DMS114 treated with DMSO at 0.1 percent for 48 hours (cell line): Measurements from ENCODE around the gene NTN3.
A peak's percentile ranks its signal among the peaks of the same experiment; 100 is the strongest.

Experiments used
- DNase-seq: peaks from one replicate; lab custom pipeline; 2025; ENCODE audit not compliant: unreplicated experiment; lab: John Stamatoyannopoulos, UW

NTN3 gene

GRCh38 chr16:2465653-2466415 lies 5.3 kb upstream of the NTN3 start:
- DNase-seq, result no peak

- no peak for DNase-seq
Measured at GRCh38 chr16:2466667-2467527, 4.2 kb upstream of the NTN3 start.

- no peak for DNase-seq
Measured at GRCh38 chr16:2467528-2468232, 3.4 kb upstream of the NTN3 start.

- no peak for DNase-seq
Measured at GRCh38 chr16:2468233-2468724, 2.8 kb upstream of the NTN3 start.

GRCh38 chr16:2468725-2469398 lies 2.2 kb upstream of the NTN3 start:
- no peak for DNase-seq

GRCh38 chr16:2469399-2470233 lies 1.5 kb upstream of the NTN3 start:
- no peak for DNase-seq

- DNase-seq, result no peak
Measured at GRCh38 chr16:2470234-2470601, 879 bp upstream of the NTN3 start.

- no peak for DNase-seq
Measured at GRCh38 chr16:2470603-2471015, 488 bp upstream of the NTN3 start.

GRCh38 chr16:2471653-2472487 lies 773 bp downstream of the NTN3 start:
- no peak for DNase-seq

GRCh38 chr16:2472488-2472864 lies 1.4 kb downstream of the NTN3 start:
- no peak for DNase-seq

GRCh38 chr16:2472885-2473445 lies 1.9 kb downstream of the NTN3 start:
- no peak for DNase-seq

GRCh38 chr16:2473446-2473926 lies 2.4 kb downstream of the NTN3 start:
- no peak for DNase-seq

GRCh38 chr16:2473999-2474876 lies 3.1 kb downstream of the NTN3 start:
- no peak for DNase-seq

GRCh38 chr16:2474877-2475412 lies 3.8 kb downstream of the NTN3 start, which contains the start of gene TBC1D24:
TBC1D24 (plus strand) TSS chr16:2475127; CDS start chr16:2496149, 21,022 bp downstream.
- DNase-seq, result peak; percentile 36

- no peak for DNase-seq
Measured at GRCh38 chr16:2475413-2476344, 4.6 kb downstream of the NTN3 start.

- DNase-seq, result no peak
Measured at GRCh38 chr16:2476345-2476720, 5.2 kb downstream of the NTN3 start.
